ENCODE data around the gene PPP1R9B.

- TF ChIP-seq YY1 (IDR thresholded peaks at IDR 0.05; ENCODE audit: insufficient read depth, insufficient read length) (no peak), SUZ12 (IDR thresholded peaks at IDR 0.05; ENCODE audit: extremely low read depth, insufficient read depth, insufficient read length) (no peak)
Observed at GRCh38 chr17:50094753-50095619, 55.5 kb downstream of the PPP1R9B start, which contains the start of gene PDK2.

Measured in NT2/D1 (cell line).